SK-N-SH (cell line): Measurements from ENCODE around the gene IDUA. TPM values are rescaled to one million over a fixed set of nuclear protein-coding genes. Genes with fewer than 3 reads are reported as not detected.

ENCODE experiments used
- CTCF ChIA-PET: fragments of 300-600, 350-600 bp; formaldehyde crosslinking; extraction: SDS; loops from one replicate; lab custom pipeline; 2021; lab: Yijun Ruan, JAX
- POLR2A ChIA-PET: fragments of 350-600 bp; sonication (Branson Sonifier 250); formaldehyde crosslinking; extraction: SDS; loops from one replicate; lab custom pipeline; 2020; ENCODE audit warnings: antibody characterized with exemption, inconsistent platforms; lab: Yijun Ruan, JAX
- DNase-seq: peaks from one replicate; pipeline ENCODE4 v3.0.0; 2012
- H2AFZ ChIP-seq: fragments of 200-600 bp; sonication (generic); 2 replicates; pipeline ENCODE4 v1.8.1; 2016; ENCODE audit warnings: antibody characterized with exemption, mild to moderate bottlenecking, low read depth
- H3F3A ChIP-seq: fragments of 200-600 bp; sonication (generic); replicated peaks from 2 replicates; pipeline ENCODE3; 2016; ENCODE audit warnings: antibody characterized with exemption, mild to moderate bottlenecking; ENCODE audit not compliant: insufficient read depth
- H3K27ac ChIP-seq, 2 experiments: fragments of 200-500 bp in 1 of 2; fragments of 200-600 bp in 1 of 2; sonication (Bioruptor generic) in 1 of 2; sonication (generic), shearing (Covaris generic) in 1 of 2; 2 replicates each; pipeline versions ENCODE4 v1.5.1 to v1.6.1; 2014 to 2016; ENCODE audit warnings: low read depth in 2 of 2, inconsistent platforms in 1 of 2, low read length in 1 of 2, mild to moderate bottlenecking in 1 of 2, mixed read lengths in 1 of 2
- H3K27me3 ChIP-seq: fragments of 200-600 bp; sonication (generic), shearing (Covaris generic); 2 replicates; pipeline ENCODE4 v1.6.1; 2016; ENCODE audit warnings: mixed run types; ENCODE audit not compliant: insufficient read depth
- H3K36me3 ChIP-seq, 2 experiments: fragments of 200-500 bp in 1 of 2; fragments of 200-600 bp in 1 of 2; sonication (Bioruptor generic) in 1 of 2; sonication (generic) in 1 of 2; replicated peaks in 1 of 2; 2 replicates each; pipeline versions ENCODE3 to v1.5.1; 2014 to 2016; ENCODE audit warnings: low read length in 1 of 2, mild to moderate bottlenecking in 1 of 2; ENCODE audit not compliant: insufficient read depth in 2 of 2, control insufficient read depth in 1 of 2
- H3K4me1 ChIP-seq, 2 experiments: fragments of 200-500 bp in 1 of 2; fragments of 200-600 bp in 1 of 2; sonication (Bioruptor generic) in 1 of 2; sonication (generic), shearing (Covaris generic) in 1 of 2; 2 replicates each; pipeline versions ENCODE4 v1.5.1 to v1.6.1; 2014 to 2016; ENCODE audit warnings: low read depth in 1 of 2, low read length in 1 of 2, mixed run types in 1 of 2; ENCODE audit not compliant: insufficient read depth in 2 of 2, control insufficient read depth in 1 of 2
- H3K4me2 ChIP-seq: fragments of 200-600 bp; sonication (generic), shearing (Covaris generic); 2 replicates; pipeline ENCODE4 v1.6.1; 2017; ENCODE audit warnings: mixed run types
- H3K4me3 ChIP-seq, 2 experiments: fragments of 200-500 bp in 1 of 2; fragments of 200-600 bp in 1 of 2; sonication (Bioruptor generic) in 1 of 2; sonication (generic), shearing (Covaris generic) in 1 of 2; 2 replicates each; pipeline versions ENCODE4 v1.5.1 to v1.8.1; 2014 to 2016; ENCODE audit warnings: low read depth in 2 of 2, inconsistent platforms in 1 of 2, low read length in 1 of 2, mild to moderate bottlenecking in 1 of 2, mixed read lengths in 1 of 2, moderate library complexity in 1 of 2
- H3K79me2 ChIP-seq: fragments of 200-600 bp; sonication (generic); 2 replicates; pipeline ENCODE4 v1.8.1; 2017; ENCODE audit warnings: mild to moderate bottlenecking; ENCODE audit not compliant: insufficient read depth
- H3K9ac ChIP-seq: fragments of 200-600 bp; sonication (generic); 2 replicates; pipeline ENCODE4 v1.6.1; 2017; ENCODE audit warnings: mixed run types
- H3K9me2 ChIP-seq: fragments of 200-600 bp; sonication (generic); 2 replicates; pipeline ENCODE4 v1.6.1; 2017; ENCODE audit warnings: mixed run types
- H3K9me3 ChIP-seq: fragments of 200-600 bp; sonication (generic); 2 replicates; pipeline ENCODE4 v1.6.1; 2017; ENCODE audit warnings: mixed run types, mild to moderate bottlenecking, moderate library complexity
- H4K20me1 ChIP-seq: fragments of 200-600 bp; sonication (generic); 2 replicates; pipeline ENCODE4 v1.6.1; 2017; ENCODE audit warnings: mild to moderate bottlenecking, mixed run types; ENCODE audit not compliant: insufficient read depth
- CHD2 ChIP-seq: fragments of 150-350 bp; IDR thresholded peaks from 2 replicates; pipeline ENCODE4 v1.6.1; 2018; ENCODE audit warnings: low read length; ENCODE audit not compliant: partially characterized antibody
- EP300 ChIP-seq, 2 experiments: IDR thresholded peaks; 2 replicates each; pipeline versions ENCODE4 v1.4.0 to v1.6.1; 2012; ENCODE audit warnings: borderline replicate concordance in 1 of 2, low read depth in 1 of 2, low read length in 1 of 2
- EZH2phosphoT487 ChIP-seq: fragments of 200-600 bp; sonication (generic); IDR thresholded peaks from 2 replicates; pipeline ENCODE4 v1.6.1; 2017; ENCODE audit warnings: low read depth, mixed run types, mild to moderate bottlenecking, antibody characterized with exemption, moderate library complexity, borderline replicate concordance
- FOSL2 ChIP-seq: IDR thresholded peaks from 2 replicates; pipeline ENCODE4 v1.4.0; 2012; ENCODE audit warnings: low read depth, mild to moderate bottlenecking, moderate library complexity, borderline replicate concordance
- FOXJ3 ChIP-seq: sonication (generic); formaldehyde crosslinking; IDR thresholded peaks from 2 replicates; pipeline ENCODE4 v1.5.1; 2020; ENCODE audit warnings: mild to moderate bottlenecking, missing genetic modification reagents
- GABPA ChIP-seq: IDR thresholded peaks from 2 replicates; pipeline ENCODE4 v1.4.0; 2012; ENCODE audit warnings: low read depth, mild to moderate bottlenecking
- GATA2 ChIP-seq: sonication (generic); formaldehyde crosslinking; IDR thresholded peaks from 2 replicates; pipeline ENCODE4 v1.5.0; 2020; ENCODE audit warnings: mild to moderate bottlenecking, missing genetic modification reagents
- IRF3 ChIP-seq: fragments of 150-350 bp; IDR thresholded peaks from 2 replicates; pipeline ENCODE4 v1.6.1; 2016; ENCODE audit warnings: mild to moderate bottlenecking, low read depth, low read length
- MEF2A ChIP-seq: IDR thresholded peaks from 2 replicates; pipeline ENCODE4 v1.4.0; 2012; ENCODE audit warnings: low read depth, borderline replicate concordance
- NRF1 ChIP-seq: IDR thresholded peaks from 2 replicates; pipeline ENCODE4 v1.6.1; 2012; ENCODE audit warnings: low read depth, mild to moderate bottlenecking, low read length
- PBX3 ChIP-seq: IDR thresholded peaks from 2 replicates; pipeline ENCODE4; 2012
- POLR2AphosphoS5 ChIP-seq: IDR thresholded peaks from 2 replicates; pipeline ENCODE4 v1.6.1; 2012; ENCODE audit warnings: low read depth, low read length
- RCOR1 ChIP-seq: fragments of 150-350 bp; IDR thresholded peaks from 2 replicates; pipeline ENCODE4 v1.6.1; 2017; ENCODE audit warnings: antibody characterized with exemption, low read length
- SMC3 ChIP-seq: IDR thresholded peaks from 2 replicates; pipeline ENCODE4 v1.6.1; 2012; ENCODE audit warnings: low read depth, low read length, improper control_type of control experiment
- TAF1 ChIP-seq: IDR thresholded peaks from 2 replicates; pipeline ENCODE4 v1.6.1; 2012; ENCODE audit warnings: low read depth, mild to moderate bottlenecking, low read length, moderate library complexity, borderline replicate concordance
- YY1 ChIP-seq: IDR thresholded peaks from 2 replicates; pipeline ENCODE4 v1.4.0; 2012; ENCODE audit warnings: low read depth, mild to moderate bottlenecking
- ZBTB33 ChIP-seq: IDR thresholded peaks from 2 replicates; pipeline ENCODE4 v1.4.0; 2012; ENCODE audit warnings: low read depth, borderline replicate concordance
- WGBS: methylation state at CpG from one replicate; pipeline ENCODE4 v1.1.6; 2017; ENCODE audit warnings: low lambda C conversion rate; 5-methylcytosine and 5-hydroxymethylcytosine counted together
- polyA plus RNA-seq, 3 experiments: library from polyadenylated mRNA; depleted of rRNA; stranded (reverse); fragments of >200 nt; gene quantifications; 2 replicates each; pipeline ENCODE4 v1.2.3, GENCODE V29; 2012

The IDUA gene
- polyA plus RNA-seq, 1 of the 3 experiments (the other 2 are of a cell fraction) = 24.4 TPM

GRCh38 chr4:1047106-1047975 lies 60.5 kb downstream of the IDUA start:
- Histone ChIP-seq H3K4me3 (no peak overlapping the region; a peak in 1 of 4 replicates), H3K9ac (no peak overlapping the region), H3K27ac (peak overlapping the region in 1 of 2 experiments; percentile 32; a peak in 1 of 4 replicates), H3K4me2 (peak overlapping the region; percentile 74), H3F3A (peaks cover 17% of the 10 kb centered on the region), H3K27me3 (peaks cover 40% of the 10 kb centered on the region), H3K36me3 (no peaks in the 10 kb centered on the region), H3K4me1 (peaks cover 3 to 26% of the 10 kb centered on the region in 2 experiments; a peak in 3 of 4 replicates), H3K79me2 (no peaks in the 10 kb centered on the region), H3K9me3 (no peaks in the 10 kb centered on the region), H3K9me2 (no peaks in the 10 kb centered on the region), H2AFZ (no peak overlapping the region), H4K20me1 (no peaks in the 10 kb centered on the region)
- WGBS = 43% methylated on average over 28 of the region's 41 CpGs
- CTCF ChIA-PET = no interaction called here
- no peak for DNase-seq
- POLR2A ChIA-PET = no interaction called here
- TF ChIP-seq ZBTB33 (no peak), RCOR1 (no peak), NRF1 (no peak), GATA2 (no peak), SMC3 (no peak), YY1 (no peak), PBX3 (no peak), FOXJ3 (CRISPR knock-in tag) (no peak), GABPA (no peak), TAF1 (no peak), MEF2A (no peak)
- TF ChIP-seq, all 33 proteins: peak for 0

GRCh38 chr4:1047976-1048772 lies 61.3 kb downstream of the IDUA start:
- H3K9me3 ChIP-seq = no peaks in the 10 kb centered on the region
- H3K27ac ChIP-seq = no peak overlapping the region
- POLR2A ChIA-PET = no interaction called here
- no peaks in the 10 kb centered on the region for H3K79me2 ChIP-seq
- peak overlapping the region; percentile 74; the same call in 1 of the 2 replicates for H3K4me2 ChIP-seq
- H3K9me2 ChIP-seq = no peaks in the 10 kb centered on the region
- H3K4me1 ChIP-seq = peaks cover 2 to 25% of the 10 kb centered on the region in 2 experiments; a peak in 3 of 4 replicates
- H3K9ac ChIP-seq = no peak overlapping the region
- H2AFZ ChIP-seq = no peak overlapping the region
- H3K4me3 ChIP-seq = no peak overlapping the region
- no peak for TF ChIP-seq CHD2
- no peak for TF ChIP-seq EP300 (IDR thresholded peaks at IDR 0.05; ENCODE audit: borderline replicate concordance in 1 of 2, low read depth in 1 of 2, low read length in 1 of 2)
- no peak for TF ChIP-seq POLR2AphosphoS5
- TF ChIP-seq TAF1 = no peak
- TF ChIP-seq IRF3 = no peak
- TF ChIP-seq FOSL2 = no peak
- TF ChIP-seq EZH2phosphoT487 = no peak
- no peak for TF ChIP-seq GABPA
- WGBS = 53% methylated on average over 20 of the region's 34 CpGs
- H3K27me3 ChIP-seq = peaks cover 49% of the 10 kb centered on the region
- peaks cover 17% of the 10 kb centered on the region for H3F3A ChIP-seq
- no peaks in the 10 kb centered on the region for H3K36me3 ChIP-seq
- peak; percentile 21 for DNase-seq
- CTCF ChIA-PET = no interaction called here
- H4K20me1 ChIP-seq = no peaks in the 10 kb centered on the region
